SJSA1 (cell line): ENCODE data around the gene HENMT1. TPM values are rescaled to one million over a fixed set of nuclear protein-coding genes. Genes with fewer than 3 reads are reported as not detected.
A peak's percentile ranks its signal among the peaks of the same experiment; 100 is the strongest.
"Not testable (repeated sequence)": the region's sequence is repeated elsewhere in the genome, so short reads cannot be mapped to it uniquely, and the experiment has no call there.

ENCODE experiments used
- DNase-seq, 2 experiments: peaks; one replicate each; pipeline ENCODE4 v3.0.0-alpha.2; 2015 to 2020; ENCODE audit warnings: low spot score in 2 of 2, low read depth in 1 of 2
- H3K27ac ChIP-seq: fragments of 250-450 bp; sonication (Bioruptor Pico); 2 replicates; pipeline ENCODE4 v1.5.1; 2020; ENCODE audit warnings: mild to moderate bottlenecking, moderate library complexity
- H3K27me3 ChIP-seq: fragments of 250-450 bp; sonication (Bioruptor Pico); replicated peaks from 2 replicates; pipeline ENCODE4 v1.5.1; 2020; ENCODE audit warnings: mild to moderate bottlenecking, moderate library complexity
- H3K36me3 ChIP-seq: fragments of 250-450 bp; sonication (Bioruptor Pico); 2 replicates; pipeline ENCODE4 v1.5.1; 2020; ENCODE audit warnings: mild to moderate bottlenecking
- H3K4me1 ChIP-seq: fragments of 250-450 bp; sonication (Bioruptor Pico); replicated peaks from 2 replicates; pipeline ENCODE4 v1.6.1; 2021; ENCODE audit warnings: mild to moderate bottlenecking
- H3K4me3 ChIP-seq: fragments of 250-450 bp; sonication (Bioruptor Pico); 2 replicates; pipeline ENCODE4 v1.5.1; 2020; ENCODE audit warnings: mild to moderate bottlenecking
- H3K9me3 ChIP-seq: fragments of 250-450 bp; sonication (Bioruptor Pico); replicated peaks from 2 replicates; pipeline ENCODE4 v1.5.1; 2020; ENCODE audit warnings: mild to moderate bottlenecking
- total RNA-seq: library from RNA; depleted of rRNA; stranded (reverse); fragments of >200 nt; shearing (Covaris generic); gene quantifications from 2 replicates; pipeline ENCODE4 v1.2.3, GENCODE V29; 2014; rRNA removed

HENMT1 gene
- 0.58 TPM in 1 of 2 replicates, not detected in the other for total RNA-seq

DNA sequence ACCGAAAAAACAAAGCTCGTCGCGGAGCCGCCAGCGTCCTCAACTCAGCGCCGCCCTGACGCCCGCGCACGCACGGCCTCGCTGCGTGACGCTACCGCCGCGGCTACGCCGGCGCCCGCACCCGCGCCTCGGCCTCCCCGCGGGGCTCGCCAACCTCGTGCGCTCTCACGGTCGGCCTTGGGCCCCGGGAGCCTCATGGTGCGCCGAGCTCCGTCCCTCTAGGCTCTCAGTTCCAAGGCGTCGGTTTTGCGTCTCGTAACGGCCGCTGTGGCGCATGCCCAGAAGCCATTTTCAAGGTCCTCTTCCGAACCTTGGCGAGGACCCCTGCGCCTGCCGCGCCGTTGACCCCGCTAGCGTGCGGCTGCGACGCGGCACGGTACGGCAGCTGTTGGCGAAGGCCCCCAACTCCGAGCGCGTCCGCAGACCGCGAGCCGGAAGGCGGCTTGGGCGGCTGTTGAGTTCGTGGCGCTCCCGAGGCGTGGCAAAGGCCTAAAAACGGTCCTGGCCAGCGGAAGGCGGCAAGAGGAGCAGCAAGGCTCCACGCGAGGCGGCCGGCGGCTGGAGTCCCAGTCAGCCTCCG is at the start of gene HENMT1:
HENMT1 (minus strand) TSS at position 64 of the 580 bp plus-strand sequence. CDS start 1,209 bp downstream, outside the sequence.
- peaks cover 6% of the 10 kb centered on the region for H3K4me1 ChIP-seq
- H3K9me3 ChIP-seq = peaks cover 3% of the 10 kb centered on the region; the same call in 1 of the 2 replicates
- peak in 1 of 2 experiments; percentile 16 for DNase-seq
- no peaks in the 10 kb centered on the region for H3K36me3 ChIP-seq
- no peak within 1 kb of the TSS for H3K27ac ChIP-seq
- peaks cover 13% of the 10 kb centered on the region for H3K27me3 ChIP-seq
- peak within 1 kb of the TSS; percentile 36 for H3K4me3 ChIP-seq

DNA sequence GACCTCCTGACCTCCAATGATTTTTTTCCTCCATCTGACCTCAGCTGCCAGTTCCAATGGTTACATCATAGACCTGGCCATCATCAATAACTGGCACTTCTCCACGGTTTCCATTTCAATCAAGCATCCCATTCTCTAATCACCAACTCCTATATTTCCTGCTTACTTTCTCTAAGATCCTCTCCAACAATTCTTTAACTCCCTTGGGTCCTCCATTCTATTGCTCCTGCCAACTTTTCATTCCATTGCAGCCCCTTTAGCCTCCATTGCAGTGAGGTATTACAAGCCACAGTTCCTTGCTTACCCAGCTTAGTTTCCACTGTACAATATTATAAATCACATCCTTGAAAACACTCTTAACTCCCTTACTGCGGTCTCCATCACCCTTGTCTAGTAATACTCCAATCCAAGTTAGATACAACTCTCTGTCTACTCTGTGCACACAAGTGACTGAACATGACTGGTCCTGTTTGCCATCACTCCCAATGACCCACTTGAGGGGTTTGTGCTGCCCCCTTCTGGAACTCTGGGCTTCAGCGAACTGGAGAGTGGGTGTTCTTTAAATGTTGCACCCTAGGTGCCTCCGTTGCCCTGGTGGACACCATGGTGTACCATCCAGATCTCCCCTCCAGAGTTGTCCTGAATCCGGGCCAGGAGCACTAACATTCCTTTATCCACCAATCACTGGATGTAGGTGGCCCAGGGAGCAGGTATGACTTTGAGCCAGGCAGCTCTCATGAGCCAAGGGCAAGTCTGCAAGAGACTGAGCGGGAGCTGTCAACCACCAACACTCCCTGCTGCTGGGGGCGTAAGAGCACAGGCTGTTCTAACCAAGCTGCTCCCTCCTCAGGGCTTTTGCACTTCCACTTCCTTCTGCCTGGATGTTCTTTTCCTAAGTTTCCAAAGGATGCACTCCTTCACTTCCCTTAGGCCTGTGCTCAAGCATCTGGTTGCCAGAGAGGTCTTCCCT is 48.1 kb upstream of the HENMT1 start:
- no peak overlapping the region for H3K27ac ChIP-seq
- H3K27me3 ChIP-seq = 0 out of 2 replicates have a peak, but pooled peaks cover 3% of the 10 kb centered on the region
- peaks cover 15% of the 10 kb centered on the region for H3K4me1 ChIP-seq
- no peaks in the 10 kb centered on the region for H3K9me3 ChIP-seq
- no peak for DNase-seq
- no peak overlapping the region for H3K4me3 ChIP-seq
- H3K36me3 ChIP-seq = no peaks in the 10 kb centered on the region

DNA sequence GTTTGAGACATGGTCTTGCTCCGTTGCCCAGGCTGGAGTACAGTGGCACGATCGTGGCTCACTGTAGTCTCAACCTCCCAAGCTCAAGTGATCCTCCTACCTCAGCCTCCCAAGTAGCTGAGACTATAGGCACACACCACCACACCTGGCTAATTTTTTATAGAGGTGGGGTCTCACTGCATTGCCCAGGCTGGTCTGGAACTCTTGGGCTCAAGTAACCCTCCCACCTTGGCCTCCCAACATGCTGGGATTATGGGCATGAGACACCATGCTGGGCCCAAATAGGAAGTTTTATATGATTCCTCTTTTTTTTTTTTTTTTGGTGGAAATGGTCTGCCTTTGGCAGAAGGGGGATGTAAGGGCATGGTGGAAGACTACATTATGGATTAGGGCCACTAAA is 45.8 kb upstream of the HENMT1 start:
- Histone ChIP-seq H3K4me1 (peaks cover 21% of the 10 kb centered on the region), H3K9me3 (no peaks in the 10 kb centered on the region), H3K27ac (no peak overlapping the region), H3K36me3 (peaks cover 5% of the 10 kb centered on the region; the same call in 1 of the 2 replicates), H3K27me3 (no peaks in the 10 kb centered on the region), H3K4me3 (no peak overlapping the region)
- no peak for DNase-seq

DNA sequence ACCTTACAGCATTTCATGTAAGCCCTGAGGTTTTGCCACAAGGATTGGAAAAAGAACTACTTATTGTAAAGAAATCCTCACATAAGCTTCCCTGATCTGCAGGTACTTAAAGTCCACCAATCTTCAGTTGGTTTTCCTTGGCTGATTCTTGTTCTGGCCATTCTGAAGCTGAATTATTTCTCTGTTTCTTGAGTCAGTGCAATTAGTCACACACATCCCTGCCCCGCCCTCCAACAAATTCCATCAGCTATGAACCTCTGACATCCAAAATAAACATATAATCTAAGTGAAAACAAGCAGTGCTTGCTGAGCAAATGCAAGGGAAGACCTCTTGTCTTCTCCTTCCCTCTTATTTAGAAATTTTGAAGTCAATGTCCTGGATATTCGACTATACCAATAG is 43.6 kb upstream of the HENMT1 start:
- DNase-seq = peak; percentile 54 to 60
- peaks cover 21% of the 10 kb centered on the region for H3K4me1 ChIP-seq
- no peak overlapping the region for H3K4me3 ChIP-seq
- peaks cover 24% of the 10 kb centered on the region for H3K36me3 ChIP-seq
- no peaks in the 10 kb centered on the region for H3K9me3 ChIP-seq
- H3K27ac ChIP-seq = no peak overlapping the region
- no peaks in the 10 kb centered on the region for H3K27me3 ChIP-seq

DNA sequence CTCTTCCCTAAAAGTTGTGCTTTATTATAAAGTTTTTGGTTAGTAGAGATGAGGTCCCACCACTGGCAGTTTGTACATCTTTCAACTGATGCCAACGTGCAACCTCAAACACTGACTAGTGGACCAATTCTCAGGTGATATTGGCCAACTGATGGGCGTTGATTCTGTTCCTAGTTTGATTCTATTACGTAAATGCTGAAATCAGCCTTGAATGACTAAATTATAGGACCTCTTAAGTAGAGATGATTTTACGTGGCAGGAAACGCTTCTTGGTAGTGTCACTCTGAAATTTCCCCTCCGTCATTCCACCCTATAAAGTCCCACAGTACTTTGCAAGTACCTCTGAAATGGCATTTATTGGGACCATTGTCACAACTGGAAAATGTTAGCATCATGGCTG is 43.0 kb upstream of the HENMT1 start:
- DNase-seq = no peak
- Histone ChIP-seq H3K4me1 (peaks cover 21% of the 10 kb centered on the region), H3K27ac (no peak overlapping the region), H3K27me3 (no peaks in the 10 kb centered on the region), H3K36me3 (peaks cover 30% of the 10 kb centered on the region), H3K4me3 (no peak overlapping the region), H3K9me3 (no peaks in the 10 kb centered on the region)

DNA sequence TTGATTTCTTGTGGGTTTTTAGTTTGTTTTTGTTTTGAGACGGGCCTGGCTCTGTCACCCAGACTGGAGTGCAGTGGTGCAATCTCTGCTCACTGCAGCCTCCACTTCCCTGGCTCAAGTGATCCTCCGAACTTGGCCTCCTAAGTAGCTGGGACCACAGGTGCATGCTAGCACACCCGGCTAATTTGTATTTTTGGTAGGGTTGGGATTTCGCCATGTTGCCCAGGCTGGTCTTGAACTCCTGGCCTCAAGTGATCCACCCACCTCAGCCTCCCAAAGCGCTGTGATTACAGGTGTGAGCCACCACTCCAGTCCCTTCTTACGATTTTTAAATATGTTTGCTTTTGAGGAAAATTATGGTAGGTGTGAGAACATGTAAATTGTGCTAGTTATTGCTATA is 41.2 kb upstream of the HENMT1 start:
- not testable (repeated sequence) for H3K4me3 ChIP-seq, H3K27me3 ChIP-seq, H3K9me3 ChIP-seq, DNase-seq, H3K27ac ChIP-seq
- Histone ChIP-seq H3K4me1 (peaks cover 21% of the 10 kb centered on the region), H3K36me3 (peaks cover 46% of the 10 kb centered on the region)

DNA sequence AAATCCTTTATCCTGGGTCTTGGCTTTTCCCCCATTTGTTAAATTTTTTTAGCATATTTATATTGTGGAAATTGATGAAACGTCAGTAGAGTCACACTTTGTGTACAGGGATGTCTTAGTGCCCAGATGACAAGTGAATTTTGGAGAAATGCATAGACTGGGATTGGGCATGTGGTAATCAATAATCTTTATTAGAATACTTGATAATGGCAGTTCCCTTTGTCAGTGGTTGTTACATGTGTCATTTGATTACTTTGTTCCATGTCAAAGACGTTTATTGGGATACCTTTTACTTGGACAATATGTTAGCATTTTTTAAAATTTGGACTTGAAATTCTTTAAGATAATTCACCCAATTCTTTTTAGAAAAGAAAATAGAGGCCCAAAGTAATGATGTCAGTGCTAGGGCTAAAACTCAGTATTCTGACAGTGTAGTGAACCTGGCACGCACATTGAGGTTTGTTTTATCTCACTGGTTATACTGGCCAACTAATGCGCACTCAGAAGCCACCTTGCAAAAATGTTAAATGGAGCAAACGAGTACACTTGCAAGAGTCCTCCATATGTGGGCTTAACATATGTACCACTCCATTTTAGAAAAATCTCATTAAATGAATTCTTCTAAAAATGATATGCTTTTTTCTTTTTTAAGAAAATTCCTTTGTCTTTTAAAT is 40.4 kb upstream of the HENMT1 start:
- H3K4me3 ChIP-seq = no peak overlapping the region
- no peaks in the 10 kb centered on the region for H3K27me3 ChIP-seq
- peaks cover 54% of the 10 kb centered on the region for H3K36me3 ChIP-seq
- DNase-seq = no peak
- H3K9me3 ChIP-seq = no peaks in the 10 kb centered on the region
- H3K4me1 ChIP-seq = peaks cover 21% of the 10 kb centered on the region
- H3K27ac ChIP-seq = no peak overlapping the region

DNA sequence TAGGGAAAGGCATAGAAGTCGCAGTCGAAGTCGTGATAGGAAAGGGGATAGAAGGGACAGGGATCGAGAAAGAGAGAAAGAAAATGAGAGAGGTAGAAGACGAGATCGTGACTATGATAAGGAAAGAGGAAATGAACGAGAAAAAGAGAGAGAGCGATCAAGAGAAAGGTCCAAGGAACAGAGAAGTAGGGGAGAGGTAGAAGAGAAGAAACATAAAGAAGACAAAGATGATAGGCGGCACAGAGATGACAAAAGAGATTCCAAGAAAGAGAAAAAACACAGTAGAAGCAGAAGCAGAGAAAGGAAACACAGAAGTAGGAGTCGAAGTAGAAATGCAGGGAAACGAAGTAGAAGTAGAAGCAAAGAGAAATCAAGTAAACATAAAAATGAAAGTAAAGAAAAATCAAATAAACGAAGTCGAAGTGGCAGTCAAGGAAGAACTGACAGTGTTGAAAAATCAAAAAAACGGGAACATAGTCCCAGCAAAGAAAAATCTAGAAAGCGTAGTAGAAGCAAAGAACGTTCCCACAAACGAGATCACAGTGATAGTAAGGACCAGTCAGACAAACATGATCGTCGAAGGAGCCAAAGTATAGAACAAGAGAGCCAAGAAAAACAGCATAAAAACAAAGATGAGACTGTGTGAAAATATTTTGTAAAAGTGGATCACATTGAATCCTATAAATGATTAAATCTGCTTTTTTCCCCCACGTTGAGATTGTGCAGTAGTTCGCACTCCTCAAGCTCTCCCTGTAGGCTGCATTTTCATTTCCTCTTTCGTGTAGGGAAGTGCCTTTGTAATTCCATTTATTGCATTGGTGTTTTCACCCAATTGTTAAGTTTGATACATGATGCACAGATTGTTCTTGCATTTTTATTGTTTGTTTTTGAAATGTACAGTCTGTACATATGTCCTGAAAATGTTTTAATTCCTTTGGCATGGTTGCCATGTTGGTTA is 38.8 kb upstream of the HENMT1 start:
- no peak for DNase-seq
- Histone ChIP-seq H3K9me3 (no peaks in the 10 kb centered on the region), H3K36me3 (peaks cover 69% of the 10 kb centered on the region), H3K27me3 (no peaks in the 10 kb centered on the region), H3K4me1 (peaks cover 13% of the 10 kb centered on the region), H3K27ac (no peak overlapping the region), H3K4me3 (no peak overlapping the region)

DNA sequence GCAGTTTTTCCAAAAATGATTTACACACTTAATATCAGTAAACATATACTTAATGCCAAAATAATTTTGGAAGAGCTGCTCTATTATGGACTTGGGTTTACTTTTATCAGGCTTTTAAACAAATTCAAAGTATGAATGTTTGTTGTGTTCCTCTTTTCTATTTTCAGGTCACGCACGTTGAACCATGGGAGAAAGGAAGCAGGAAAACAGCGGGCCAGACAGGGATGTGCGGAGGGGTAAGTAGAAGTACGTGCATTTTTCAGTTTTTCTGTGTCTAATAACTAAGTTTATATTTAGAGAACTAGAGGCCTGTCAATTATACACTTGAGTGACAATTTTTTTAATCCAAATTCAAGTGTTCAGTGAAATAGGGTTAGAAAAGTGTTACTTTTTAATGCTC is 34.6 kb upstream of the HENMT1 start:
- Histone ChIP-seq H3K27me3 (no peaks in the 10 kb centered on the region), H3K27ac (no peak overlapping the region), H3K4me1 (peaks cover 4% of the 10 kb centered on the region; the same call in 1 of the 2 replicates), H3K9me3 (no peaks in the 10 kb centered on the region), H3K36me3 (peaks cover 79% of the 10 kb centered on the region), H3K4me3 (no peak overlapping the region)
- no peak for DNase-seq

DNA sequence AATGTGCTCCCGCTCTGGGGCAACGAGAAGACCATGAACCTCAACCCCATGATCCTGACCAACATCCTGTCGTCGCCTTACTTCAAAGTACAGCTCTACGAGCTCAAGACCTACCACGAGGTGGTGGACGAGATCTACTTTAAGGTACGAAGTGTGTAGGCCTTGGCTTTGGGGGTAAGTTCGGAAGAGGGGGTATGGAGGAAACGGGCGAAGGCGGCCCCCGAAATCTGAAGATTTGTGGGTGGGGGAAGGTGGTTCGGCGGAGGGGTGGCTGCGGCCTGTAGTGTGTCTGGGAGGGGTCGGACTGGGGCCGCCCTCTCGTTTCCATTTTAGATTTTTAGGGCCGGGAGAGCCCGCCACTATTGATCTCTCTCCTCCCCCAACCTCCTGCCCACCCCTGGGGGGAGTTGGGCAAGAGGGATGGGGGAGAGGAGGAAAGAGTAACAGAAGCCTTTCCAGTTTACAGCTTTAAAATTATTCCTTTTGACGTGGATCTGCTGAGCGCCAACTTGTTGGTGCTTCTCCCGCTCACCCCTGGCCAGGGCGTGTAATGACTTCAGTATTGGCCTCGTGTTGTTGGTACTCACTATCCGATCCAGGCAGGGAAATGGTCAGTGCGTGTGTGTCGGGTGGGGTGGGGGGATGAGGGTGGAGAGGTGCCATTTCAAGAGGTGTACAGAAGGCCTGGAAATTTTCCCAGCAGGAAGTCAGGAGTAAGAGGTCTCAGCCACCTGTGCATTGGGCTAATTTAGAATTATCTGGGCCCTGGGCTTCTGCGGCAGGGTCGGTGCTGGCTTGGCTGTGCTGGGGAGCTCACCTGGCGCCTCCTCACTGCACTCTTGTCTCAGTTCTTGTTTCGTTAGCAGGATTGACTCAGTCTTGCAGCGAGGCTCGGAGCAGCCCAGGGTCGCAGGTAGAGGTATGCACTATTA is 32.1 kb upstream of the HENMT1 start:
- peak; percentile 26 to 57 for DNase-seq
- Histone ChIP-seq H3K9me3 (no peaks in the 10 kb centered on the region), H3K27me3 (no peaks in the 10 kb centered on the region), H3K4me3 (peak overlapping the region; percentile 81), H3K36me3 (peaks cover 54% of the 10 kb centered on the region), H3K4me1 (peaks cover 4% of the 10 kb centered on the region; the same call in 1 of the 2 replicates), H3K27ac (peak overlapping the region; percentile 96)

DNA sequence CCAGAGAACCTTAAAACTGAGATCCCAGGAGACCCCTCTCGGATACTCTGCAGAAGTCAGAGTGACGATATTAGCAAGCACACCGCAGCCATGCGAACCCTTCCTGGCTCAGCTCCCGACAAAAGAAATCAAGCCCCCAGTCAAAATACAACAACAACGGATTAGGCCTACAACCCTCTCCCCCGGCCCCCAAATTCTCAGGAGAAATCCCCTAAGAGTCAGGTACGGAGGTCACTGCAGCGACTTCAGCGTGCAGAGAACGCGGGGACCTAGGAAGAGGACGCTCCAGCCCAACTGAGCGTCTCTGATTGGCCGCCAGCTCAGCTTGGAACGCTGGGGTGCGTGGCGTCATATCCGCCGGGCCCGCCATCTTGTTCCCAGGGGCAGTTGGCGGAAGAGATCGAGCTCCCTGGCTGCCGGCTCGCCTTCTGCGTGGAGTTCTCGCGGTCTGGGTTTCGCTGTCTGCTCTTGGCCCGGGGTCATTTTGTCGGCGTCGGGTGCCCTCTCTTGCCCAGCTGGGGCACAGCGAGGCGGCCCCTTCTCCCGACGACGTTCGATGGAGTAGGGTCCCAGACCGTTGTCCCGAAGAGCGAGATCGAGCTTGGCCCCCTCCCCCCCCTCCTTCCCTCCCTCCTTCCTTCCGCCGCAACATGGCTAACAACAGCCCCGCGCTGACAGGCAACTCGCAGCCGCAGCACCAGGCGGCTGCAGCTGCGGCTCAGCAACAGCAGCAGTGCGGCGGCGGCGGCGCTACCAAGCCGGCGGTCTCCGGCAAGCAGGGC is 31.2 kb upstream of the HENMT1 start, which contains the start of gene PRPF38B:
PRPF38B (plus strand) TSS at position 369 of the 782 bp plus-strand sequence; CDS start at position 651, 282 bp downstream.
- Histone ChIP-seq H3K4me3 (peak within 1 kb of the TSS; percentile 81), H3K27ac (peak within 1 kb of the TSS; percentile 96), H3K9me3 (no peaks in the 10 kb centered on the region), H3K27me3 (no peaks in the 10 kb centered on the region), H3K4me1 (peaks cover 4% of the 10 kb centered on the region; the same call in 1 of the 2 replicates), H3K36me3 (peaks cover 47% of the 10 kb centered on the region)
- peak; percentile 92 to 96 for DNase-seq
